Activated CD4-positive, CD25-positive, alpha-beta regulatory T cell treated with anti-CD3 and anti-CD28 coated beads, Interleukin-2, amount 50 U/mL, for 72 hours (primary cell): ENCODE results near the gene PTTG1IP2.
"Not testable (repeated sequence)": the region's sequence is repeated elsewhere in the genome, so short reads cannot be mapped to it uniquely, and the experiment has no call there.

Experiments
- DNase-seq: peaks from one replicate; pipeline ENCODE4 v3.0.0; 2021

The PTTG1IP2 gene

GRCh38 chr7:90469554-90469953 is at the start of gene PTTG1IP2:
PTTG1IP2 (plus strand) TSS chr7:90469639; CDS start chr7:90469787, 148 bp downstream.
- DNase-seq, result no peak

DNA sequence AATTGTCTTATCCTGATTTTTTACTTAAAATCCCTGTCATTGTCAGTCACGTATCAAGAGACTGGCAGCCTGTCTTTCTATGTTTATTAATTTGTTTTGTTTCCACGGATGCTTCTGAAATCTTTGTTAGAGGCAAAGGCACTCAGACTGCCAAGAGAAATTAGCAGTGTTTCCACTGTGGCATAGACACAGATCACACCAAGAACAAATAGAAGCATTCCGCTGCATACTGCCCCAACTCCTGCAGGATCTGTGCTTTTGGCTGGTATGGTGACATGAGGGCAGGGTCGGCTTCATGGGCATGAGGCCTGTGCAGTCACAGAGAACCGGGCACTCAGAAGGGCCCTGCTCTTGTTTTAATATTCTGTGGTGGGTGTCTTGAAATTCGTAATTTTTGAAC is 47.8 kb upstream of the PTTG1IP2 start:
- no peak for DNase-seq

DNA sequence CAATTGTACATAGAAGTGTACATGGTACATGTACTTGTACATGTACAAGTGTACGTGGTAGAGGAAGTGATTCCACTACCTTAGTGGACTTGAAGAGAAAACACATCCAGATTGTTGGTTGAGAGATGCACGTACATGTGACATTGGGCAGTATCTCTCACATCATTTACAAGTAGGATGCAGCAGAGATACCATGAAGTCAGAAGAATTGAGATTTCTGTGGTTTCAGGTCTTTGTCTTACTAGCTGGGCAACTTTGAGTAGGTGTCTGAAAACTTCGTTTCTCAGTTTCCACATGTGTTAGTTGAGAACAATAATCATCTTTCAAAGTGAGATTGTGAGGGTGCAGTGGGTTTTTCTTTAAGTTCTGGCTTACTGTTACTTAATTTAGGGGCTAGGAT is 44.7 kb upstream of the PTTG1IP2 start:
- no peak for DNase-seq

DNA sequence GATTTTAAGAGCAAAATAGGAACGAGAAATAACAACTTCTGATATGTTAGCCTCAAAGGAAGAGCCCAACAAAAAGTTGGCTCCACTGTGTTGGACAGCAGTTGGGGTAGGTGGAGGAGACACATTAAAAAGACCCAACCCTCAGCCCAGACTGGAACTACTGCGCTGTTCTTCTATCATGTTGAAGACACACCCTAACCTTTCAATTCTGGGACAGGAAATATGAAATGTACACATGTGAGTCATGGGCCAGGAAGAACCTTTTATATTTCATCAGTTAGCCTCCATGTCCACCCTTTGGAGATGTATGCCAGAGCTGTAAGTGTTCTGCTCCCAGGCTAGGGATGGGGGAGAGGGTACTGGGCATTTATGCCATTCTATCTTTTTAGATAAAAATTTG is 44.1 kb upstream of the PTTG1IP2 start:
- no peak for DNase-seq

DNA sequence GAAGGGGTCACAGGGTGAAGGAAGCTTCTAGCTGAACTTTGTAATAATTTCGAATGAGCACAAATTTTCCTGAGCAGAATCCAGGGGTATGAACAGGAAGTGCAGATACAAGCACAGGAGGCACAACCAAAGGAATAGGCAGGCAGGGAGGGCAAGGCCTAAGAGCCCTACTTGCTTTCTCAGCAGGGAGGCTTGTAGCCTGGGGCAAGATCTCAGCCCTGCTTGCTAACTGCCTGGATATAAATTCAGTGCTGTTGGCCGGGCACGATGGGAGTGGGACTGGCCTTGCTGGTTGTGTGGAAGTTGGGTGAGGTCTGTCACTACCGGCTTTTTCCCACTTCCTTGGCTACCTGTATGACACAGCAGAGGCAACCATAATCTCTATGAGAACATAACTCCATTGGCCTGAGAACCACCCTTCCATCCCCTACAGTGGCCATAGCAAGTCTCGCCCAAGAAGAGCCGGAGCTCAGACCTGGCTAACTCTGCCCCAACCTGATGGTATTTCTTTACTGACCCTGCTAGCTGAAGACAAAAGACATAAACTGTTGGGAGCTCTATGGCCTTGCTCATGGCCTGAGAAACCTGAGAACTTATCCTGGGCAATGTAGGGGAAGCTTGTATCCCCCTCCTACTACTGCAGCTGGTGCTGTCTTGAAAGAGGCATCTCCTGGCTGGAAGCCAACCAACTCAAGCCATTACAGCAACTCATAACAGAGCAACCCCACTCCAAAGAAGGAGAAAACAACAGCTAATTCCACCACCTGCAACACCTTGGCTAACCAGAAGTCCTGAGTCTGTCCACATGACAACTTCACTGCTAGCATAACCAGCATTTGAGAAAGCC is 38.6 kb upstream of the PTTG1IP2 start:
- no peak for DNase-seq

- DNase-seq, result no peak
Observed at GRCh38 chr7:90432752-90433151, 36.7 kb upstream of the PTTG1IP2 start.

DNA sequence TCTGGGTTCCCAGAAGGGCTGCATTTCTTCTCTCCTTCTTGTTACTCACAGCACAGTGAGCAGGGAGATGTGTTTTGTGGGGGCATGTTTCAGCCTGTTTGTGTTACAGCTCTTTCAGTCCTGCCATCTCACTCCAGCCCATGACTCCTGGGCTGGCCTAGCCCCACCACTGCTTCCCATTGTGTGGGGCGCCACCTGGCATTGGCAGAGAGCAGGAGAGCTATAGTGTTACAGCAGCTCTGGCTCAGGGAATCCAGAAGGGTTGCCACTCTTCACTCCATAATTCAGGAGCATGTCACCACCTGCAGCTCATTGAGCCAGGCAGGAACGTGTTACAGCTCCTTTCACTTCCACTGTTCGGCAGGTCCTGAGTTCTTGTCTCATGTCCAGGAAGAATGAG is 36.2 kb upstream of the PTTG1IP2 start:
- DNase-seq, result no peak

- no peak for DNase-seq
Observed at GRCh38 chr7:90445633-90446032, 23.8 kb upstream of the PTTG1IP2 start.

GRCh38 chr7:90446137-90446899 is 23.1 kb upstream of the PTTG1IP2 start:
- DNase-seq, result no peak

- DNase-seq, result no peak
Observed at GRCh38 chr7:90453259-90453891, 16.1 kb upstream of the PTTG1IP2 start.

- DNase-seq, result no peak
Observed at GRCh38 chr7:90453931-90454330, 15.5 kb upstream of the PTTG1IP2 start.

DNA sequence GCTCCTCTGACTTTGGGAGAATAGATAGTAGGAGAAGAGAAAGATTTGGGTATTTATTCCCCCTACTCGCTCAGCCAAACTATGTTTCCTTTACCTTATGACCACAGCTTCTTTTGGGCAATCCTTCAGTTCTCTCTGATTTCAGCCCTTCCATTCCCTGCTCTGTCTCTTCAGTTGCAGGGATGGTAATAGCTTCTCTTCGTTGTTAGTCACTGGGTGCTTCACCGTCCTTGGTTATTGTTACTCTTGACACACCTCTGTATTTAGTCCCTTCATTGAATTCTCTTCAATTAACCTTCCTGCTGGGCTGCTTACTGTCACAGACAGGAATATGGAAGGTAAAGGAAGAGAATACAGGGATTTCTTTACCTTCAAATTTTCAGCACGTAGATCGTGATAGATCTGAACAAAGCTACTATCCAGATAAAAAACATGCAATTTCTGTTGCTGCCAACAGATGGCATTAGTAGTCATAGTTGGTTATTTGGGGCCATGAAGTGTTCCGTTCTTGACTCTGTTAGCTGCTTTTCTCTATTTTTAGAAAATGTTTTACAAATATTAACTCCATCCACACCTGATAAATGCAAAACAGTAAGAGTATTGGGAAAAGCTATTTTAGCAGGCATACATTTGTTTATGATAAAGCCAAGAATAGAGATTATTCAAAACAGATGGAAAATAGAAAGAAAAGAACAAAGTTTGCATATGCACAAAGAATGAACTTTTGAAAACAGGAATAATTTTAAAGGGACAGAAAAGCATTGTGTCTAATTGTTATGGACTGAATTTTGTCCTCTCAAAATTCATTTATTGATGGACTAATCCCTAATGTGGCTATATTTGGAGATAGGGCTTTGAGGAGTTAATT is 14.0 kb upstream of the PTTG1IP2 start:
- DNase-seq, result no peak

DNA sequence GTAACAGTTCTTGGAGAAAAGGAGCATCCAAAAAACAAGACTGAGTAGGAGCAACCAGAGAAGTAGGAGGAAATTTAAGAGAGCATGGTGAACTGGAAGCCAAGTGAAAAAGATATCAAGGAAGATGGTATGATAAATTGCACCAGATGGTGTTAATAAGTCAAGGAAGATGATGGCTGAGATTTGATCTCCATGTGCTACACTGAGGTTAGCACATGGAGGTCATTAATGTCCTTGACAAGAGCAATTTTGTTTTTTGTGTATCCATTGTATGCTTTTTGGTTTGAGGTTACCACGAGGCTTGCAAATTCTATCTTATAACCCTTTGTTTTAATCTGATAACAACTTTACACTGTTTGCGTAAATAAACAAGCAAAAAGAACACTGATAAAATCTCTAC is 11.3 kb upstream of the PTTG1IP2 start:
- DNase-seq, result no peak

GRCh38 chr7:90459888-90460287 is 9.6 kb upstream of the PTTG1IP2 start:
- DNase-seq, result no peak

- DNase-seq, result no peak
Observed at GRCh38 chr7:90461219-90461618, 8.2 kb upstream of the PTTG1IP2 start.

DNA sequence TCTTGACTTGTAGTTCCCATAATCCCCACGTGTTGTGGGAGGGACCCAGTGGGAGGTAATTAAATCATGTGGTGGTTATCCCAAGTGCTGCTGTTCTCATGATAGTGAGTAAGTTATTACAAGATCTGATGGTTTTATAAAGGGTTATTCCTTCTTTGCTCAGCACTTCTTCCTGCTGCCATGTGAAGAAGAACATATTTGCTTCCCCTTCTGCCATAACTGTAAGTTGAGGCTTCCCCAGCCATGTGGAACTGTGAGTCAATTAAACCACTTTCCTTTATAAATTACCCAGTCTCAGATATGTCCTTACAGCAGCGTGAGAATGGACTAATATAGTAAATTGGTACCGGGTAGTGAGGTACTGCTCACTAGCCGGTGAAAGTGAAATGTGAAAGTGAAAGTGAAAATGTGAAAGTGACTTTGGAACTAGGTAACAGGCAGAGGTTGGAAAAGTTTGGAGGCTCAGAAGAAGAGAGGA is 6.2 kb upstream of the PTTG1IP2 start:
- not testable (repeated sequence) for DNase-seq

- no peak for DNase-seq
Observed at GRCh38 chr7:90465816-90466215, 3.6 kb upstream of the PTTG1IP2 start.

GRCh38 chr7:90472805-90473540 is 3.5 kb downstream of the PTTG1IP2 start:
- DNase-seq, result no peak

GRCh38 chr7:90473814-90474213 is 4.4 kb downstream of the PTTG1IP2 start:
- no peak for DNase-seq

GRCh38 chr7:90474284-90475210 is 5.1 kb downstream of the PTTG1IP2 start:
- DNase-seq, result no peak

GRCh38 chr7:90483251-90483650 is 13.8 kb downstream of the PTTG1IP2 start:
- no peak for DNase-seq
